ENCODE data around the gene ERG.

GRCh38 chr21:38493549-38494250, 4.6 kb downstream of the ERG start:
- TF ChIP-seq CTCF (conservative IDR thresholded peaks at IDR 0.05; ENCODE audit: low read depth in 2 of 2) (no peak), REST (IDR thresholded peaks at IDR 0.05; ENCODE audit: unreplicated experiment) (no peak), ZNF114 (CRISPR knock-in tag; IDR thresholded peaks at IDR 0.05) (no peak), POLR2AphosphoS5 (IDR thresholded peaks at IDR 0.05; ENCODE audit: low read depth) (no peak), EZH2 (IDR thresholded peaks at IDR 0.05; ENCODE audit: low read depth, unreplicated experiment) (no peak), CREB1 (CRISPR knock-in tag; IDR thresholded peaks at IDR 0.05; ENCODE audit: low read depth) (no peak), NANOG (IDR thresholded peaks at IDR 0.05; ENCODE audit: borderline replicate concordance) (no peak), EZH2phosphoT487 (IDR thresholded peaks at IDR 0.05; ENCODE audit: unreplicated experiment) (no peak)
